Thoracic aorta (tissue), 2 donors: Measurements from ENCODE around the gene RBPJ. TPM values are rescaled to one million over a fixed set of nuclear protein-coding genes. Genes with fewer than 3 reads are reported as not detected.
A peak's percentile ranks its signal among the peaks of the same experiment; 100 is the strongest.

Experiments used
- ATAC-seq: fragments of 150-250 bp; one replicate; pipeline ENCODE4 v1.8.0; 2017; ENCODE audit warnings: low read depth; ENCODE audit not compliant: insufficient number of reproducible peaks, low FRiP score
- DNase-seq: peaks from one replicate; pipeline ENCODE4 v3.0.0-alpha.2; 2020; ENCODE audit warnings: low spot score
- H3K27ac ChIP-seq, 2 donors: fragments of 200-600 bp; sonication (generic); 1 replicate in 1 of 2; 2 replicates in 1 of 2; pipeline ENCODE4 v1.5.1; 2016; ENCODE audit warnings: mild to moderate bottlenecking in 2 of 2, moderate library complexity in 2 of 2
- H3K27me3 ChIP-seq: fragments of 200-600 bp; sonication (generic); replicated peaks from 2 replicates; pipeline ENCODE4 v1.6.0; 2016; ENCODE audit warnings: mild to moderate bottlenecking; ENCODE audit not compliant: insufficient read depth
- H3K36me3 ChIP-seq: fragments of 200-600 bp; sonication (generic); one replicate; pipeline ENCODE4 v1.5.1; 2016
- H3K4me1 ChIP-seq, 2 donors: fragments of 200-600 bp; sonication (generic); 1 replicate in 1 of 2; 2 replicates in 1 of 2; pipeline versions ENCODE4 v1.5.1 to v1.6.0; 2016; ENCODE audit warnings: low read depth in 2 of 2, mild to moderate bottlenecking in 1 of 2; ENCODE audit not compliant: control insufficient read depth in 1 of 2
- H3K4me3 ChIP-seq: fragments of 200-600 bp; sonication (generic); 2 replicates; pipeline ENCODE4 v1.5.1; 2016; ENCODE audit warnings: mild to moderate bottlenecking
- H3K9me3 ChIP-seq: fragments of 200-600 bp; sonication (generic); 2 replicates; pipeline ENCODE4 v1.5.1; 2016
- total RNA-seq, 2 donors: library from RNA; depleted of rRNA; stranded (reverse); fragments of >200 nt; gene quantifications; one replicate each; pipeline versions ENCODE4 v1.1.0 to v1.2.3, GENCODE V29; 2016
- TF ChIP-seq, protein P1 (sequence below): fragments of 200-600 bp; sonication (generic); IDR thresholded peaks from one replicate; pipeline ENCODE4 v1.5.1; 2019; ENCODE audit warnings: antibody characterized with exemption

The RBPJ gene
- total RNA-seq, 2 donors from 2014 or later, result 63.4 to 82.6 TPM

GRCh38 chr4:26457412-26457811 is 136.6 kb downstream of the RBPJ start:
- Histone ChIP-seq H3K4me3 (no peak overlapping the region), H3K27me3 (no peaks in the 10 kb centered on the region), H3K9me3 (no peaks in the 10 kb centered on the region), H3K4me1 (no peaks in the 10 kb centered on the region), H3K36me3 (no peaks in the 10 kb centered on the region), H3K27ac (no peak overlapping the region)
- no peak for ATAC-seq
- no peak for DNase-seq
- TF ChIP-seq, protein P1, sequence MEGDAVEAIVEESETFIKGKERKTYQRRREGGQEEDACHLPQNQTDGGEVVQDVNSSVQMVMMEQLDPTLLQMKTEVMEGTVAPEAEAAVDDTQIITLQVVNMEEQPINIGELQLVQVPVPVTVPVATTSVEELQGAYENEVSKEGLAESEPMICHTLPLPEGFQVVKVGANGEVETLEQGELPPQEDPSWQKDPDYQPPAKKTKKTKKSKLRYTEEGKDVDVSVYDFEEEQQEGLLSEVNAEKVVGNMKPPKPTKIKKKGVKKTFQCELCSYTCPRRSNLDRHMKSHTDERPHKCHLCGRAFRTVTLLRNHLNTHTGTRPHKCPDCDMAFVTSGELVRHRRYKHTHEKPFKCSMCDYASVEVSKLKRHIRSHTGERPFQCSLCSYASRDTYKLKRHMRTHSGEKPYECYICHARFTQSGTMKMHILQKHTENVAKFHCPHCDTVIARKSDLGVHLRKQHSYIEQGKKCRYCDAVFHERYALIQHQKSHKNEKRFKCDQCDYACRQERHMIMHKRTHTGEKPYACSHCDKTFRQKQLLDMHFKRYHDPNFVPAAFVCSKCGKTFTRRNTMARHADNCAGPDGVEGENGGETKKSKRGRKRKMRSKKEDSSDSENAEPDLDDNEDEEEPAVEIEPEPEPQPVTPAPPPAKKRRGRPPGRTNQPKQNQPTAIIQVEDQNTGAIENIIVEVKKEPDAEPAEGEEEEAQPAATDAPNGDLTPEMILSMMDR, result no peak

DNA sequence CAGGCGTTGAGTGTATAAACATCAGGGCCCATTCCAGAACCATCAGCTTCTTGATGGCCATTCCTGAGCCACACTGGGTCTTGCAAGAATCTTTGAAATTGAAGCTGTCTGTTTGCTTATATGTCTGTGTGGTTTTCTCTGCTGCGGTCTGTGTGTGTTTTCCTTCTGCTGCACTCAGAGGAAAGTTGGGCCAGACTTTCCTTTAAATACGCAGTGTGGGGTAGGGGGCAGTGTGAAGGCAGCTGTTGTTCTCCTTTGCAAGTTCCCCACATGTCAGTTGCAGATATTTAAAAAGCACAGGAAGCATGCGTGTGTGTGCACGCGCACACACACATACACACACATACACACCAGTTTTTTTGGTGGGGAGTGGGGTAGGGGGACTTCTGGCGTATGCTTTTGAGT is 137.3 kb downstream of the RBPJ start:
- no peaks in the 10 kb centered on the region for H3K36me3 ChIP-seq
- H3K4me3 ChIP-seq, result no peak overlapping the region
- H3K27ac ChIP-seq, result no peak overlapping the region
- DNase-seq (no peak), ATAC-seq (no peak)
- no peaks in the 10 kb centered on the region for H3K27me3 ChIP-seq
- no peaks in the 10 kb centered on the region for H3K9me3 ChIP-seq
- TF ChIP-seq, protein P1, result no peak
- H3K4me1 ChIP-seq, result no peaks in the 10 kb centered on the region

- DNase-seq (no peak), ATAC-seq (no peak)
- no peak overlapping the region for H3K27ac ChIP-seq
- no peaks in the 10 kb centered on the region for H3K27me3 ChIP-seq
- TF ChIP-seq, protein P1, result peak; percentile 40
- no peaks in the 10 kb centered on the region for H3K36me3 ChIP-seq
- no peak overlapping the region for H3K4me3 ChIP-seq
- H3K4me1 ChIP-seq, result no peaks in the 10 kb centered on the region
- no peaks in the 10 kb centered on the region for H3K9me3 ChIP-seq
Observed at GRCh38 chr4:26459054-26459755, 138.4 kb downstream of the RBPJ start.

- H3K27ac ChIP-seq, result no peak overlapping the region
- no peaks in the 10 kb centered on the region for H3K27me3 ChIP-seq
- no peak overlapping the region for H3K4me3 ChIP-seq
- no peak for DNase-seq
- no peaks in the 10 kb centered on the region for H3K4me1 ChIP-seq
- H3K36me3 ChIP-seq, result no peaks in the 10 kb centered on the region
- TF ChIP-seq, protein P1, result no peak
- H3K9me3 ChIP-seq, result no peaks in the 10 kb centered on the region
- no peak for ATAC-seq
Observed at GRCh38 chr4:26459756-26460530, 139.1 kb downstream of the RBPJ start.

GRCh38 chr4:26462874-26463273 is 142.1 kb downstream of the RBPJ start:
- no peak overlapping the region for H3K4me3 ChIP-seq
- no peaks in the 10 kb centered on the region for H3K9me3 ChIP-seq
- DNase-seq, result no peak
- ATAC-seq, result no peak
- no peaks in the 10 kb centered on the region for H3K36me3 ChIP-seq
- no peaks in the 10 kb centered on the region for H3K27me3 ChIP-seq
- TF ChIP-seq, protein P1, result no peak
- no peak overlapping the region for H3K27ac ChIP-seq
- no peaks in the 10 kb centered on the region for H3K4me1 ChIP-seq
